WTC11 (cell line): ENCODE data around the gene TMEM150A.

Source experiments
- CBFB ChIP-seq: sonication (generic); formaldehyde crosslinking; IDR thresholded peaks from 2 replicates; pipeline ENCODE4 v1.8.1; 2022; ENCODE audit warnings: mild to moderate bottlenecking, low read depth, missing genetic modification reagents
- NR2C2 ChIP-seq: sonication (generic); formaldehyde crosslinking; IDR thresholded peaks from 2 replicates; pipeline ENCODE4 v1.8.0; 2022; ENCODE audit warnings: mild to moderate bottlenecking, missing genetic modification reagents
- TEAD4 ChIP-seq: sonication (generic); formaldehyde crosslinking; IDR thresholded peaks from 2 replicates; pipeline ENCODE4 v1.8.0; 2022; ENCODE audit warnings: mild to moderate bottlenecking, missing genetic modification reagents

- TF ChIP-seq NR2C2: no peak
- TF ChIP-seq CBFB (CRISPR knock-in tag): no peak
- no peak for TF ChIP-seq TEAD4 (CRISPR knock-in tag)
Observed at GRCh38 chr2:85549826-85550225, 52.7 kb downstream of the TMEM150A start.
